Spleen (tissue), 11 donors: ENCODE measurements around the gene SPATC1L. TPM values are rescaled to one million over a fixed set of nuclear protein-coding genes. Genes with fewer than 3 reads are reported as not detected.
A peak's percentile ranks its signal among the peaks of the same experiment; 100 is the strongest.

Experiments used
- DNase-seq: peaks from one replicate; pipeline ENCODE4 v3.0.0-alpha.2; 2020
- H3K27ac ChIP-seq, 8 donors: fragments of 200-600 bp; sonication (generic) in 7 of 8; 1 replicate in 4 of 8; 2 replicates in 4 of 8; pipeline versions ENCODE4 v1.5.0 to v1.8.0; 2016 to 2021; ENCODE audit warnings: inconsistent platforms in 4 of 8, mild to moderate bottlenecking in 4 of 8, moderate library complexity in 1 of 8
- H3K27me3 ChIP-seq, 7 donors: fragments of 200-600 bp; sonication (generic) in 6 of 7; replicated peaks in 1 of 7; 1 replicate in 4 of 7; 2 replicates in 3 of 7; pipeline versions ENCODE4 v1.5.0 to v1.8.0; 2016 to 2021; ENCODE audit warnings: inconsistent platforms in 3 of 7, mild to moderate bottlenecking in 1 of 7
- H3K36me3 ChIP-seq, 6 donors: fragments of 200-600 bp; sonication (generic) in 5 of 6; 1 replicate in 4 of 6; 2 replicates in 2 of 6; pipeline versions ENCODE4 v1.5.0 to v1.8.0; 2016 to 2021; ENCODE audit warnings: inconsistent platforms in 2 of 6
- H3K4me1 ChIP-seq, 6 donors: fragments of 200-600 bp; sonication (generic) in 5 of 6; 1 replicate in 3 of 6; 2 replicates in 3 of 6; pipeline versions ENCODE4 v1.5.0 to v1.8.0; 2016 to 2021; ENCODE audit warnings: inconsistent platforms in 3 of 6
- H3K4me3 ChIP-seq, 8 donors: fragments of 200-600 bp; sonication (generic) in 7 of 8; 1 replicate in 4 of 8; 2 replicates in 4 of 8; pipeline versions ENCODE4 v1.5.0 to v1.8.0; 2016 to 2021; ENCODE audit warnings: inconsistent platforms in 4 of 8, mild to moderate bottlenecking in 4 of 8, moderate library complexity in 2 of 8
- H3K9me3 ChIP-seq, 8 donors: fragments of 200-600 bp; sonication (generic) in 7 of 8; 1 replicate in 4 of 8; 2 replicates in 4 of 8; pipeline versions ENCODE4 v1.5.0 to v1.8.0; 2016 to 2021; ENCODE audit warnings: inconsistent platforms in 4 of 8
- POLR2A ChIP-seq, 3 donors: fragments of 450-650 bp; IDR thresholded peaks; one replicate each; pipeline ENCODE4 v1.5.1; 2017; ENCODE audit warnings: antibody characterized with exemption in 3 of 3, mild to moderate bottlenecking in 1 of 3
- POLR2AphosphoS5 ChIP-seq, 3 donors: sonication (generic); formaldehyde crosslinking; IDR thresholded peaks; one replicate each; pipeline ENCODE4 v1.5.1; 2017; ENCODE audit warnings: antibody characterized with exemption in 3 of 3
- WGBS, 5 donors: extraction: QIAGEN DNeasy Blood & Tissue Kit in 3 of 5; methylation state at CpG; one replicate each; pipeline versions ENCODE4 v1.1.5 to v1.1.7; 2013 to 2018; 5-methylcytosine and 5-hydroxymethylcytosine counted together
- intact Hi-C: fragments of 100-400 bp; cut with DNase I; formaldehyde crosslinking; loops from one replicate; pipeline ENCODE4 v1.15.0; 2023; ENCODE audit warnings: low total_unique reads
- polyA plus RNA-seq, 3 donors: library from polyadenylated mRNA; stranded (reverse); fragments of 200-250 nt; gene quantifications; one replicate each; pipeline ENCODE4 v1.2.1, GENCODE V29; 2013
- total RNA-seq, 7 donors: library from RNA; depleted of rRNA in 3 of 7; stranded (reverse); fragments of >200 nt in 3 of 7; fragmentation: NEBNext Ultra II Directional in 4 of 7; extraction: Animal tissue kit (Norgen Biotek cat#: 25700) in 4 of 7; gene quantifications; one replicate each; pipeline versions ENCODE4 v1.1.0 to v1.2.1, GENCODE V29; 2016 to 2021
- TF ChIP-seq, protein P1 (sequence below), 11 experiments: fragments of 200-600 bp in 7 of 11; fragments of 450-650 bp in 4 of 11; sonication (generic) in 4 of 11; IDR thresholded peaks in 8 of 11; conservative IDR thresholded peaks in 3 of 11; 1 replicate in 7 of 11; 2 replicates in 4 of 11; pipeline versions ENCODE4 v1.4.0 to v1.8.0; 2016 to 2021; ENCODE audit warnings: antibody characterized with exemption in 11 of 11, inconsistent platforms in 4 of 11, mild to moderate bottlenecking in 1 of 11
- donor health status: healthy with polysubstance abuse.
- donor health status: DM: no; HTN: no; CAD: no; lungs with moderate emphysema.
- donor health status: DM: no; HTN: no; CAD: no.
- donor health status: Bipolar disorder and iron deficiency.
- donor health status: healthy.
- donor health status: DM: no; HTN: no; CAD: no.
- donor health status: DM: yes; HTN: yes; CAD: no.

SPATC1L gene
- total and polyA plus RNA-seq, 10 donors = 4.4 to 13.4 (median 9.8) TPM

- WGBS, 5 donors = 92 to 99% (median 97%) methylated on average over 5 to 14 of the region's 14 CpGs
- intact Hi-C loops = no loop called here
- H3K27ac ChIP-seq = peak overlapping the region in 1 of 8 donors; percentile 35
Observed at GRCh38 chr21:46189959-46190490, 5.8 kb upstream of the SPATC1L start.

DNA sequence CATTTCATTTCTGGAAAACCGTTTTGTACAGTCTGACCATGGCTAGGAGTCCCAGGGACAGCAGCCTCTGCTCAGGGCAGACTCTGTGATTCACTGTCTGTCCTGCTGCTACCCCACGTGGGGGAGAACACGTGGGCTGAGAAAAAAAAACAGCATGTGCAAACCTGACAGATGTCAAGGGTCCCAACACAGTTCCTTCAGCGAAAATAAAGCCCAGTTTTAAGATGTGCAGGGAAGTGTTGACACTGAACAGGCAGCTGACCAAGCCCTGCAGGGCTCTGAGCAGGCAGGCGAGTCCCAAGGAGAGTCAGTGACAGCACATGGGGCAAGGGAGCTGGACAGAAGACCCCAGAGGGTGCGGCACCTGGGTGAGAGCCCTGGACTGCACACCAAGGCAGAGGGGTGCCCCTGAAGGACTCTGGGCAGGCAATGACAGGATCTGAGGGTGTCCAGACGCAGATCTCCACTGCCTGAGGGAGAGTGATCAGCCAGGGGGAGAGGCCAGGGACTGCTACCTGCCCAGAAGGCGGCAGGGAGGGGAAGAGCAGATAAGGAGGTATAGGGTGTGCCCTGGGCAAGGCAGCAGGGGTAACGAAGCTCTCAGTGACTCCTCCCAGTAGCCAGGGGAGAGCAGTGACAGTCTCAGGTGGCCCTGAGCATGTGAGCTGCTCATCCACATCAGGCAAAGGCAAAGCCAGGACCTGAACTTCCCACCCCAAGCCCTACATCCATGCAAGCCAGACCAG, 5.1 kb upstream of the SPATC1L start:
- Histone ChIP-seq H3K27me3 (no peaks in the 10 kb centered on the region), H3K4me3 (no peak overlapping the region), H3K27ac (peak overlapping the region in 2 of 8 donors; percentile 10 to 35), H3K4me1 (peaks cover 0 to 20% (median 0%) of the 10 kb centered on the region in 6 donors), H3K9me3 (no peaks in the 10 kb centered on the region), H3K36me3 (peaks cover 0 to 52% (median 14%) of the 10 kb centered on the region in 6 donors)
- intact Hi-C loops = no loop called here
- WGBS, 5 donors = 80 to 89% (median 85%) methylated on average over 9 of the region's 9 CpGs
- TF ChIP-seq, protein P1, sequence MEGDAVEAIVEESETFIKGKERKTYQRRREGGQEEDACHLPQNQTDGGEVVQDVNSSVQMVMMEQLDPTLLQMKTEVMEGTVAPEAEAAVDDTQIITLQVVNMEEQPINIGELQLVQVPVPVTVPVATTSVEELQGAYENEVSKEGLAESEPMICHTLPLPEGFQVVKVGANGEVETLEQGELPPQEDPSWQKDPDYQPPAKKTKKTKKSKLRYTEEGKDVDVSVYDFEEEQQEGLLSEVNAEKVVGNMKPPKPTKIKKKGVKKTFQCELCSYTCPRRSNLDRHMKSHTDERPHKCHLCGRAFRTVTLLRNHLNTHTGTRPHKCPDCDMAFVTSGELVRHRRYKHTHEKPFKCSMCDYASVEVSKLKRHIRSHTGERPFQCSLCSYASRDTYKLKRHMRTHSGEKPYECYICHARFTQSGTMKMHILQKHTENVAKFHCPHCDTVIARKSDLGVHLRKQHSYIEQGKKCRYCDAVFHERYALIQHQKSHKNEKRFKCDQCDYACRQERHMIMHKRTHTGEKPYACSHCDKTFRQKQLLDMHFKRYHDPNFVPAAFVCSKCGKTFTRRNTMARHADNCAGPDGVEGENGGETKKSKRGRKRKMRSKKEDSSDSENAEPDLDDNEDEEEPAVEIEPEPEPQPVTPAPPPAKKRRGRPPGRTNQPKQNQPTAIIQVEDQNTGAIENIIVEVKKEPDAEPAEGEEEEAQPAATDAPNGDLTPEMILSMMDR (IDR thresholded peaks at IDR 0.05 in 8 of 11, conservative IDR thresholded peaks at IDR 0.05 in 3 of 11) = no peak
- TF ChIP-seq POLR2AphosphoS5 (IDR thresholded peaks at IDR 0.05) = no peak
- no peak for TF ChIP-seq POLR2A (IDR thresholded peaks at IDR 0.05)
- no peak for DNase-seq

More at GRCh38 chr21:46189959-46190490, 5.8 kb upstream of the SPATC1L start:
- no peak overlapping the region for H3K4me3 ChIP-seq
- TF ChIP-seq POLR2AphosphoS5 (IDR thresholded peaks at IDR 0.05) = no peak
- TF ChIP-seq POLR2A (IDR thresholded peaks at IDR 0.05) = no peak
- TF ChIP-seq, protein P1 (IDR thresholded peaks at IDR 0.05 in 8 of 11, conservative IDR thresholded peaks at IDR 0.05 in 3 of 11) = no peak
- peaks cover 0 to 58% (median 20%) of the 10 kb centered on the region in 6 donors for H3K36me3 ChIP-seq
- no peak for DNase-seq
- H3K27me3 ChIP-seq = no peaks in the 10 kb centered on the region
- no peaks in the 10 kb centered on the region for H3K9me3 ChIP-seq
- H3K4me1 ChIP-seq = peaks cover 0 to 15% (median 0%) of the 10 kb centered on the region in 6 donors

- no peak for TF ChIP-seq POLR2A (IDR thresholded peaks at IDR 0.05)
- TF ChIP-seq, protein P1 (IDR thresholded peaks at IDR 0.05 in 8 of 11, conservative IDR thresholded peaks at IDR 0.05 in 3 of 11) = no peak
- TF ChIP-seq POLR2AphosphoS5 (IDR thresholded peaks at IDR 0.05) = no peak
- intact Hi-C loops = no loop called here
- Histone ChIP-seq H3K27me3 (no peaks in the 10 kb centered on the region), H3K9me3 (no peaks in the 10 kb centered on the region), H3K4me1 (peaks cover 0 to 24% (median 2%) of the 10 kb centered on the region in 6 donors), H3K27ac (peak overlapping the region in 2 of 8 donors; percentile 10 to 35), H3K4me3 (no peak overlapping the region), H3K36me3 (peaks cover 0 to 43% (median 5%) of the 10 kb centered on the region in 6 donors)
- no peak for DNase-seq
- WGBS, 5 donors = 62 to 72% (median 71%) methylated on average over 17 of the region's 17 CpGs
Observed at GRCh38 chr21:46188226-46189212, 4.3 kb upstream of the SPATC1L start.
